Measurements from ENCODE around the gene ATRN. TPM values are rescaled to one million over a fixed set of nuclear protein-coding genes. Genes with fewer than 3 reads are reported as not detected.

The ATRN gene
- total and polyA plus RNA-seq, 2 donors (not counting 1 experiment from before 2014, with no cell fraction given): 5.8 to 19.5 TPM

- TF ChIP-seq EZH2 (IDR thresholded peaks at IDR 0.05; ENCODE audit: borderline replicate concordance, insufficient read depth, low read depth, low read length, poor library complexity, severe bottlenecking) (no peak), CTCF (IDR thresholded peaks at IDR 0.05) (no peak)
- no peaks in the 10 kb centered on the region for H3K9me3 Mint-ChIP-seq (ENCODE audit: insufficient read depth)
- no peak overlapping the region for H3K27ac Mint-ChIP-seq
- 96% methylated on average over 15 of the region's 16 CpGs for WGBS (ENCODE audit: insufficient coverage)
- H3K4me2 ChIP-seq (replicated peaks; ENCODE audit: low read depth, low read length, poor library complexity, severe bottlenecking): no peak overlapping the region
- ChIA-PET POLR2A (no interaction called here), CTCF (no interaction called here)
- H2AFZ ChIP-seq (ENCODE audit: insufficient read depth, low read depth, low read length, poor library complexity, severe bottlenecking): no peak overlapping the region
- no peaks in the 10 kb centered on the region for H4K20me1 ChIP-seq (ENCODE audit: control insufficient read depth, insufficient read depth, low read length, poor library complexity, severe bottlenecking)
- no peak overlapping the region for H3K9ac ChIP-seq (ENCODE audit: low read length)
- no peaks in the 10 kb centered on the region for H3K36me3 ChIP-seq (replicated peaks in 1 of 2; ENCODE audit: control extremely low read depth in 1 of 2, control insufficient read depth in 1 of 2, extremely low read depth in 1 of 2, insufficient read depth in 2 of 2, low read length in 1 of 2)
- DNase-seq: no peak
- peaks cover 1% of the 10 kb centered on the region for H3K27me3 Mint-ChIP-seq
- peaks cover 0 to 12% (median 0%) of the 10 kb centered on the region in 3 donors for H3K9me3 ChIP-seq (ENCODE audit: control extremely low read depth in 1 of 3, control insufficient read depth in 2 of 3, insufficient read depth in 1 of 3, low read length in 2 of 3)
- no peaks in the 10 kb centered on the region for H3K4me1 Mint-ChIP-seq
- H3K79me2 ChIP-seq (ENCODE audit: control insufficient read depth, insufficient read depth, low read length): no peaks in the 10 kb centered on the region
- no peak overlapping the region for H3K4me3 Mint-ChIP-seq
- no peaks in the 10 kb centered on the region for H3K4me1 ChIP-seq (ENCODE audit: control insufficient read depth in 2 of 2, insufficient read depth in 2 of 2, low read length in 2 of 2)
- no peak for ATAC-seq (ENCODE audit: low read depth)
- no peaks in the 10 kb centered on the region for H3K27me3 ChIP-seq (replicated peaks in 1 of 4; ENCODE audit: control extremely low read depth in 1 of 4, control insufficient read depth in 3 of 4, insufficient read depth in 4 of 4, low read length in 3 of 4)
- no peak overlapping the region for H3K4me3 ChIP-seq (ENCODE audit: control extremely low read depth in 1 of 5, extremely low read depth in 1 of 5, insufficient read depth in 1 of 5, low read depth in 2 of 5, low read length in 4 of 5)
- no peak overlapping the region for H3K27ac ChIP-seq (ENCODE audit: low read length in 2 of 2)
- intact Hi-C loops (cut with micrococcal nuclease): no loop called here
Observed at GRCh38 chr20:3699037-3699436, 228.2 kb downstream of the ATRN start.

Small RNAs within 50 kb of the gene (small RNA-seq; reads per million reads assigned to genes)
- gene AL353193.1 (ENCODE audit: insufficient read length, low read depth, low replicate concordance): not detected

Other genes starting within 250 kb of the ATRN start
- 1.6 and 2.7 TPM in 2 replicates for gene SLC4A11, start 231.8 kb upstream of the ATRN start, total RNA-seq
- gene SLC4A11, start 231.8 kb upstream of the ATRN start, polyA plus RNA-seq: 0.79 and 0.85 TPM in 2 replicates
- 7.6 and 7.7 TPM in 2 replicates for gene DNAAF9, start 63.3 kb upstream of the ATRN start, total RNA-seq
- 2.6 and 2.7 TPM in 2 replicates for gene DNAAF9, start 63.3 kb upstream of the ATRN start, polyA plus RNA-seq
- not detected in 2 replicates for gene GFRA4, start 192.4 kb downstream of the ATRN start, total RNA-seq
- not detected in 2 replicates for gene GFRA4, start 192.4 kb downstream of the ATRN start, polyA plus RNA-seq
- not detected in 2 replicates for gene ADAM33, start 211.0 kb downstream of the ATRN start, total RNA-seq
- not detected in 2 replicates for gene ADAM33, start 211.0 kb downstream of the ATRN start, polyA plus RNA-seq
- gene SIGLEC1, start 241.6 kb downstream of the ATRN start, total RNA-seq: 0.15 TPM in 2 replicates
- gene SIGLEC1, start 241.6 kb downstream of the ATRN start, polyA plus RNA-seq: 0.06 and 0.13 TPM in 2 replicates

Data from B cell (primary cell).